HEK293 (cell line): ENCODE data around the gene CYP2B6.

ENCODE experiments used
- CTCF ChIA-PET: fragments of 350-600 bp; formaldehyde crosslinking; extraction: SDS; loops from one replicate; lab custom pipeline; 2021; ENCODE audit warnings: antibody characterized with exemption; lab: Yijun Ruan, JAX
- POLR2A ChIA-PET: fragments of 300-600 bp; formaldehyde crosslinking; extraction: SDS; loops from one replicate; lab custom pipeline; 2020; ENCODE audit warnings: antibody characterized with exemption, inconsistent platforms; lab: Yijun Ruan, JAX
- H3K27ac ChIP-seq: fragments of 200-500 bp; sonication (Bioruptor generic); 2 replicates; pipeline ENCODE4 v1.5.1; 2014; ENCODE audit warnings: low read depth, low read length, control low read depth, inconsistent platforms; ENCODE audit errors: extremely low read depth
- H3K36me3 ChIP-seq, 2 experiments: fragments of 200-500 bp in 1 of 2; sonication (Bioruptor generic) in 1 of 2; 1 replicate in 1 of 2; 2 replicates in 1 of 2; pipeline ENCODE4 v1.5.1; 2014 to 2017; ENCODE audit warnings: inconsistent platforms in 2 of 2, low read length in 2 of 2; ENCODE audit not compliant: control insufficient read depth in 2 of 2, insufficient read depth in 1 of 2
- H3K4me1 ChIP-seq: fragments of 200-500 bp; sonication (Bioruptor generic); 2 replicates; pipeline ENCODE4 v1.5.1; 2014; ENCODE audit warnings: mild to moderate bottlenecking, low read length, inconsistent platforms; ENCODE audit not compliant: control insufficient read depth, insufficient read depth
- H3K4me3 ChIP-seq: 2 replicates; pipeline ENCODE4 v1.5.1; 2011; ENCODE audit warnings: low read depth, mild to moderate bottlenecking, control low read depth, low read length, moderate library complexity
- H3K9me3 ChIP-seq: fragments of 200-500 bp; sonication (Bioruptor generic); 2 replicates; pipeline ENCODE4 v1.5.1; 2014; ENCODE audit warnings: low read depth, low read length, inconsistent platforms; ENCODE audit not compliant: control insufficient read depth, insufficient read depth
- ATF2 ChIP-seq: fragments of 450-650 bp; formaldehyde crosslinking; IDR thresholded peaks from 2 replicates; pipeline ENCODE4 v1.5.1; 2016; ENCODE audit warnings: missing biosample characterization, missing genetic modification characterization, low read depth
- BCL11B ChIP-seq: fragments of 450-650 bp; formaldehyde crosslinking; IDR thresholded peaks from 2 replicates; pipeline ENCODE4 v1.5.1; 2016; ENCODE audit warnings: low read depth, missing biosample characterization, missing genetic modification characterization
- FEZF1 ChIP-seq: fragments of 450-650 bp; formaldehyde crosslinking; IDR thresholded peaks from 2 replicates; pipeline ENCODE4 v1.5.1; 2016; ENCODE audit warnings: missing biosample characterization, missing genetic modification characterization
- MYNN ChIP-seq: fragments of 450-650 bp; formaldehyde crosslinking; IDR thresholded peaks from 2 replicates; pipeline ENCODE4 v1.5.1; 2016; ENCODE audit warnings: missing biosample characterization, missing genetic modification characterization, borderline replicate concordance
- PATZ1 ChIP-seq: fragments of 450-650 bp; formaldehyde crosslinking; IDR thresholded peaks from 2 replicates; pipeline ENCODE4 v1.5.1; 2016; ENCODE audit warnings: missing biosample characterization, missing genetic modification characterization
- SALL2 ChIP-seq: fragments of 450-650 bp; formaldehyde crosslinking; IDR thresholded peaks from 2 replicates; pipeline ENCODE4 v1.5.0; 2017; ENCODE audit warnings: missing biosample characterization, mild to moderate bottlenecking, missing genetic modification characterization, borderline replicate concordance
- SETDB1 ChIP-seq: IDR thresholded peaks from one replicate; pipeline ENCODE4 v1.6.1; 2017; ENCODE audit warnings: mild to moderate bottlenecking, low read length, moderate library complexity, mixed read lengths; ENCODE audit not compliant: insufficient read length
- TRIM28 ChIP-seq: IDR thresholded peaks from 2 replicates; pipeline ENCODE4 v1.6.1; 2011; ENCODE audit warnings: low read length, control low read depth, borderline replicate concordance
- ZBTB1 ChIP-seq: fragments of 450-650 bp; formaldehyde crosslinking; IDR thresholded peaks from 2 replicates; pipeline ENCODE4 v1.5.1; 2016; ENCODE audit warnings: missing biosample characterization, missing genetic modification characterization
- ZEB2 ChIP-seq: fragments of 450-650 bp; formaldehyde crosslinking; IDR thresholded peaks from 2 replicates; pipeline ENCODE4 v1.5.1; 2016; ENCODE audit warnings: missing biosample characterization, missing genetic modification characterization
- ZIC2 ChIP-seq: fragments of 450-650 bp; formaldehyde crosslinking; IDR thresholded peaks from 2 replicates; pipeline ENCODE4 v1.5.1; 2016; ENCODE audit warnings: missing biosample characterization, missing genetic modification characterization
- ZNF10 ChIP-seq: fragments of 450-650 bp; formaldehyde crosslinking; IDR thresholded peaks from 2 replicates; pipeline ENCODE4 v1.5.1; 2017; ENCODE audit warnings: missing biosample characterization, missing genetic modification characterization
- ZNF133 ChIP-seq: fragments of 450-650 bp; formaldehyde crosslinking; IDR thresholded peaks from 2 replicates; pipeline ENCODE4 v1.5.1; 2016; ENCODE audit warnings: missing biosample characterization, missing genetic modification characterization
- ZNF155 ChIP-seq: fragments of 450-650 bp; formaldehyde crosslinking; IDR thresholded peaks from 2 replicates; pipeline ENCODE4 v1.5.1; 2016; ENCODE audit warnings: missing biosample characterization, missing genetic modification characterization
- ZNF280C ChIP-seq: fragments of 450-650 bp; formaldehyde crosslinking; IDR thresholded peaks from 2 replicates; pipeline ENCODE4 v1.5.1; 2016; ENCODE audit warnings: missing biosample characterization, missing genetic modification characterization
- ZNF335 ChIP-seq: fragments of 450-650 bp; formaldehyde crosslinking; conservative IDR thresholded peaks from 2 replicates; pipeline ENCODE4 v1.5.1; 2016; ENCODE audit warnings: missing biosample characterization, missing genetic modification characterization
- ZNF366 ChIP-seq: fragments of 450-650 bp; formaldehyde crosslinking; conservative IDR thresholded peaks from 2 replicates; pipeline ENCODE4 v1.5.1; 2016; ENCODE audit warnings: missing biosample characterization, missing genetic modification characterization
- ZNF391 ChIP-seq: fragments of 450-650 bp; formaldehyde crosslinking; IDR thresholded peaks from 2 replicates; pipeline ENCODE4 v1.5.1; 2016; ENCODE audit warnings: low read depth, missing biosample characterization, missing genetic modification characterization, borderline replicate concordance
- ZNF423 ChIP-seq: fragments of 450-650 bp; formaldehyde crosslinking; IDR thresholded peaks from 2 replicates; pipeline ENCODE4 v1.5.1; 2016; ENCODE audit warnings: missing biosample characterization, missing genetic modification characterization
- ZNF433 ChIP-seq: fragments of 450-650 bp; formaldehyde crosslinking; IDR thresholded peaks from 2 replicates; pipeline ENCODE4 v1.5.1; 2016; ENCODE audit warnings: missing biosample characterization, missing genetic modification characterization, low read depth
- ZNF514 ChIP-seq: fragments of 450-650 bp; formaldehyde crosslinking; IDR thresholded peaks from 2 replicates; pipeline ENCODE4 v1.5.1; 2016; ENCODE audit warnings: missing biosample characterization, missing genetic modification characterization
- ZNF518A ChIP-seq: fragments of 450-650 bp; formaldehyde crosslinking; conservative IDR thresholded peaks from 2 replicates; pipeline ENCODE4 v1.5.1; 2016; ENCODE audit warnings: low read depth, missing biosample characterization, missing genetic modification characterization
- ZNF610 ChIP-seq: fragments of 450-650 bp; formaldehyde crosslinking; IDR thresholded peaks from 2 replicates; pipeline ENCODE4 v1.5.1; 2016; ENCODE audit warnings: missing biosample characterization, missing genetic modification characterization, borderline replicate concordance
- ZNF792 ChIP-seq: fragments of 450-650 bp; formaldehyde crosslinking; IDR thresholded peaks from 2 replicates; pipeline ENCODE4 v1.5.1; 2016; ENCODE audit warnings: missing biosample characterization, missing genetic modification characterization
- ZSCAN23 ChIP-seq: fragments of 450-650 bp; formaldehyde crosslinking; IDR thresholded peaks from 2 replicates; pipeline ENCODE4 v1.5.1; 2016; ENCODE audit warnings: missing biosample characterization, missing genetic modification characterization

CYP2B6 gene

GRCh38 chr19:41025871-41026270 lies 34.8 kb downstream of the CYP2B6 start:
- ChIA-PET POLR2A (no interaction called here), CTCF (no interaction called here)
- no peaks in the 10 kb centered on the region for H3K36me3 ChIP-seq
- TF ChIP-seq ZSCAN23 (no peak), FEZF1 (tag by site-specific recombination) (no peak), ZIC2 (tag by site-specific recombination) (no peak), ZNF133 (tag by site-specific recombination) (no peak), ZNF792 (tag by site-specific recombination) (no peak), ZEB2 (no peak), ZNF10 (tag by site-specific recombination) (no peak), ZNF280C (no peak), ZNF391 (tag by site-specific recombination) (no peak), ZNF518A (tag by site-specific recombination) (no peak), ZNF335 (tag by site-specific recombination) (no peak), TRIM28 (no peak), ZNF514 (tag by site-specific recombination) (no peak)
- H3K4me1 ChIP-seq, result no peaks in the 10 kb centered on the region
- no peak overlapping the region for H3K4me3 ChIP-seq
- no peak overlapping the region for H3K27ac ChIP-seq
- H3K9me3 ChIP-seq, result no peaks in the 10 kb centered on the region

- no peak overlapping the region for H3K27ac ChIP-seq
- no peak overlapping the region for H3K4me3 ChIP-seq
- POLR2A ChIA-PET, result no interaction called here
- TF ChIP-seq ZBTB1 (tag by site-specific recombination) (no peak), ZNF155 (tag by site-specific recombination) (no peak), SALL2 (tag by site-specific recombination) (no peak), PATZ1 (no peak), ATF2 (tag by site-specific recombination) (no peak), SETDB1 (no peak), ZNF610 (tag by site-specific recombination) (no peak), MYNN (tag by site-specific recombination) (no peak), BCL11B (no peak), ZNF366 (tag by site-specific recombination) (no peak), ZNF433 (tag by site-specific recombination) (no peak), ZNF423 (tag by site-specific recombination) (no peak)
- H3K9me3 ChIP-seq, result no peaks in the 10 kb centered on the region
- CTCF ChIA-PET, result interaction anchor here (0.5 kb wide), 1 partner anchor 365 kb away, joined by 4 read pairs; no protein-coding TSS in a partner anchor
- H3K36me3 ChIP-seq, result no peaks in the 10 kb centered on the region
- H3K4me1 ChIP-seq, result no peaks in the 10 kb centered on the region
Observed at GRCh38 chr19:41027273-41027967, 36.3 kb downstream of the CYP2B6 start.
